IMR-90 (cell line): ENCODE data around the gene BMP4. TPM values are rescaled to one million over a fixed set of nuclear protein-coding genes. Genes with fewer than 3 reads are reported as not detected.

ENCODE experiments used
- ATAC-seq: fragments of 200-7000 bp; cut with Tn5 transposase; 2 replicates; pipeline ENCODE4 v1.9.1; 2020; ENCODE audit warnings: low read depth, mild to moderate bottlenecking, moderate library complexity
- BruUV-seq: library from RNA; stranded (reverse); fragments of 400-500 nt; replicated peaks from 2 replicates; lab custom pipeline; 2021; lab: Mats Ljungman, UMichigan
- CTCF ChIA-PET: fragments of 300-600 bp; formaldehyde crosslinking; extraction: SDS; loops from one replicate; lab custom pipeline; 2021; ENCODE audit warnings: antibody characterized with exemption; lab: Yijun Ruan, JAX
- POLR2A ChIA-PET: fragments of 300-600 bp; sonication (Branson Sonifier 250); formaldehyde crosslinking; loops from one replicate; lab custom pipeline; 2022; ENCODE audit warnings: antibody characterized with exemption; ENCODE audit not compliant: unreplicated experiment; lab: Charles Lee
- DNase-seq: peaks from one replicate; pipeline ENCODE4 v3.0.0; 2013
- H2AFZ ChIP-seq: replicated peaks from 2 replicates; pipeline ENCODE3; 2013; ENCODE audit warnings: low read length, mild to moderate bottlenecking; ENCODE audit not compliant: poor library complexity
- H2AK5ac ChIP-seq: 2 replicates; pipeline ENCODE4 v1.6.1; 2013; ENCODE audit warnings: low read depth, low read length, inconsistent platforms
- H2AK9ac ChIP-seq: replicated peaks from 2 replicates; pipeline ENCODE3; 2013; ENCODE audit warnings: mild to moderate bottlenecking, low read depth, low read length, moderate library complexity; ENCODE audit not compliant: poor library complexity
- H2BK120ac ChIP-seq: 2 replicates; pipeline ENCODE4 v1.6.1; 2013; ENCODE audit warnings: low read depth, low read length, inconsistent platforms
- H2BK15ac ChIP-seq: 3 replicates; pipeline ENCODE4 v1.6.1; 2013; ENCODE audit warnings: low read depth, low read length, inconsistent platforms
- H2BK20ac ChIP-seq: 2 replicates; pipeline ENCODE4 v1.6.1; 2013; ENCODE audit warnings: low read depth, mild to moderate bottlenecking, inconsistent platforms, low read length, moderate library complexity
- H2BK5ac ChIP-seq: 2 replicates; pipeline ENCODE4 v1.6.1; 2013; ENCODE audit warnings: mild to moderate bottlenecking, low read depth, low read length, inconsistent platforms; ENCODE audit not compliant: poor library complexity, severe bottlenecking
- H3K14ac ChIP-seq: replicated peaks from 2 replicates; pipeline ENCODE4 v1.6.1; 2013; ENCODE audit warnings: low read depth, low read length, inconsistent platforms
- H3K18ac ChIP-seq: 2 replicates; pipeline ENCODE4 v1.6.1; 2013; ENCODE audit warnings: low read depth, low read length, control low read depth
- H3K23ac ChIP-seq: 2 replicates; pipeline ENCODE4 v1.6.1; 2013; ENCODE audit warnings: low read depth, low read length, inconsistent platforms
- H3K27ac ChIP-seq: 2 replicates; pipeline ENCODE4 v1.5.1; 2013; ENCODE audit warnings: mild to moderate bottlenecking, control low read depth, low read length; ENCODE audit not compliant: insufficient read depth
- H3K27me3 ChIP-seq: 2 replicates; pipeline ENCODE4 v1.6.1; 2013; ENCODE audit warnings: low read length; ENCODE audit not compliant: control insufficient read depth, insufficient read depth
- H3K36me3 ChIP-seq: 2 replicates; pipeline ENCODE4 v1.6.1; 2013; ENCODE audit warnings: low read length, mixed read lengths; ENCODE audit not compliant: control insufficient read depth, insufficient read depth
- H3K4ac ChIP-seq: 2 replicates; pipeline ENCODE4 v1.6.1; 2013; ENCODE audit warnings: low read depth, low read length, inconsistent platforms
- H3K4me1 ChIP-seq: 2 replicates; pipeline ENCODE4 v1.6.1; 2013; ENCODE audit warnings: low read length, mixed read lengths; ENCODE audit not compliant: control insufficient read depth, insufficient read depth
- H3K4me2 ChIP-seq: 2 replicates; pipeline ENCODE4 v1.6.1; 2013; ENCODE audit warnings: low read depth, mild to moderate bottlenecking, control low read depth, low read length, moderate library complexity
- H3K4me3 ChIP-seq: 2 replicates; pipeline ENCODE4 v1.5.1; 2013; ENCODE audit warnings: low read depth, mild to moderate bottlenecking, control low read depth, low read length, moderate library complexity; ENCODE audit not compliant: insufficient read depth
- H3K56ac ChIP-seq: 2 replicates; pipeline ENCODE4 v1.6.1; 2013; ENCODE audit warnings: low read length, inconsistent platforms; ENCODE audit not compliant: insufficient read depth; ENCODE audit errors: extremely low read depth
- H3K79me1 ChIP-seq, 2 experiments: 2 replicates each; pipeline ENCODE4 v1.6.1; 2013; ENCODE audit warnings: low read length in 2 of 2, inconsistent platforms in 1 of 2, low read depth in 1 of 2
- H3K9ac ChIP-seq: 2 replicates; pipeline ENCODE4 v1.6.1; 2013; ENCODE audit warnings: low read depth, low read length, control low read depth
- H3K9me1 ChIP-seq: 2 replicates; pipeline ENCODE4 v1.6.1; 2013; ENCODE audit warnings: low read length, inconsistent platforms; ENCODE audit not compliant: insufficient read depth
- H3K9me3 ChIP-seq: 2 replicates; pipeline ENCODE4 v1.6.1; 2013; ENCODE audit warnings: low read length; ENCODE audit not compliant: control insufficient read depth, insufficient read depth
- H4K20me1 ChIP-seq: 2 replicates; pipeline ENCODE4 v1.6.1; 2013; ENCODE audit warnings: low read length, inconsistent platforms; ENCODE audit not compliant: insufficient read depth
- H4K5ac ChIP-seq: 2 replicates; pipeline ENCODE4 v1.6.1; 2013; ENCODE audit warnings: mild to moderate bottlenecking, low read depth, low read length, control low read depth
- H4K8ac ChIP-seq, 2 experiments: 2 replicates each; pipeline ENCODE4 v1.6.1; 2013; ENCODE audit warnings: low read depth in 2 of 2, low read length in 2 of 2, control low read depth in 1 of 2, inconsistent platforms in 1 of 2
- H4K91ac ChIP-seq: 2 replicates; pipeline ENCODE4 v1.6.1; 2013; ENCODE audit warnings: low read depth, low read length, inconsistent platforms; ENCODE audit not compliant: insufficient read depth
- FOS ChIP-seq: fragments of 150-350 bp; IDR thresholded peaks from 2 replicates; pipeline ENCODE4 v1.6.1; 2016; ENCODE audit warnings: low read depth, low read length
- NFE2L2 ChIP-seq: fragments of 150-350 bp; IDR thresholded peaks from 2 replicates; pipeline ENCODE4 v1.6.1; 2016; ENCODE audit warnings: low read depth, mild to moderate bottlenecking, low read length
- WGBS, 2 experiments: methylation state at CpG; one replicate each; pipeline versions ENCODE4 v1.1.5 to v1.1.7; 2013; ENCODE audit warnings: missing lambda C conversion rate in 2 of 2; ENCODE audit not compliant: insufficient read length in 1 of 2; ENCODE audit errors: extremely low coverage in 2 of 2; 5-methylcytosine and 5-hydroxymethylcytosine counted together
- dilution Hi-C: fragments of 300-500 bp; cut with HindIII; formaldehyde crosslinking; loops from one replicate; pipeline ENCODE4 v1.14.3; 2018; ENCODE audit warnings: low sequenced_read_pairs; ENCODE audit not compliant: unreplicated experiment
- in situ Hi-C: fragments of 300-500 bp; cut with MboI; formaldehyde crosslinking; loops from 3 replicates; pipeline ENCODE4 v1.14.3; 2019; ENCODE audit warnings: low sequenced_read_pairs, inconsistent platforms, mixed read lengths
- intact Hi-C: fragments of 100-400 bp; cut with micrococcal nuclease; formaldehyde crosslinking; loops from 2 replicates; pipeline ENCODE4 v1.10.0; 2022
- polyA plus RNA-seq, 3 experiments: library from polyadenylated mRNA; depleted of rRNA; stranded (reverse); fragments of >200 nt; gene quantifications; 2 replicates each; pipeline ENCODE4 v1.2.3, GENCODE V29; 2012; ENCODE audit warnings: low replicate concordance in 1 of 3
- total RNA-seq: library from RNA; depleted of rRNA; stranded (reverse); fragments of >200 nt; gene quantifications from 2 replicates; pipeline ENCODE4 v1.2.3, GENCODE V29; 2012

The BMP4 gene
- total and polyA plus RNA-seq, 2 of the 4 experiments (the other 2 are of a cell fraction) = 3.4 to 4.2 TPM

DNA sequence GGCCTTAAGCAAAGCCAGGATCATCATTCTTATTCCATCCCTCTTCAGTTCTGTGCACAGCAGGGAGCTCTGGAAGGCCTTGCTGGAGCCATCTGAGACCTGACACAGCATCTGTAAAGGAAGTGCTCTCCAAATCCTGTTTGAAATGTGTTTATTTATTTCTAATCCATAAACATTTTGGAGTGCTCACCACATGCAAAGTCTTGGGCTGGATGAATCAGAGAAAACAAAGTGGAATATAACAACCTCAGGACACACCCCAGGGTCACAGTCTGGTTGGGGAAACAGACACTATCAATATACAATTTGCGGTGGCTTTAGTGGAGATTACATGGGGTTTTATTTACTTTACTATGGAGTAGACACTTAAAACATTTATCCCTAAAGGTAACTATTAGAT lies 54.3 kb downstream of the BMP4 start:
- ChIA-PET POLR2A (interaction anchor here (0.5 kb wide), 1 partner anchor 681 kb away, joined by 3 read pairs; no protein-coding TSS in a partner anchor), CTCF (interaction anchor here (1.0 kb wide), 1 partner anchor 10 kb away, joined by 3 read pairs; no protein-coding TSS in a partner anchor)
- H2AK9ac ChIP-seq = no peak overlapping the region
- peaks cover 7% of the 10 kb centered on the region; the same call in 1 of the 2 replicates for H3K9me1 ChIP-seq
- H3K27me3 ChIP-seq = no peaks in the 10 kb centered on the region
- H2AFZ ChIP-seq = no peak overlapping the region
- in situ Hi-C loops (no loop called here), dilution Hi-C loops (no loop called here), intact Hi-C loops (no loop called here)
- DNase-seq (peak; percentile 41), ATAC-seq (peak; percentile 87)
- no CpG with 5 or more reads among the region's 1 CpG for WGBS, 2 experiments
- H2BK20ac ChIP-seq = peak overlapping the region; percentile 67
- H3K4ac ChIP-seq = peak overlapping the region; percentile 65
- no peak overlapping the region for H3K23ac ChIP-seq
- H3K27ac ChIP-seq = no peak overlapping the region
- H2AK5ac ChIP-seq = no peak overlapping the region
- H4K20me1 ChIP-seq = no peaks in the 10 kb centered on the region
- no peak overlapping the region for H4K5ac ChIP-seq
- H4K8ac ChIP-seq = peak overlapping the region in 1 of 2 experiments; percentile 28; a peak in 1 of 4 replicates
- peak overlapping the region; percentile 83 for H2BK120ac ChIP-seq
- peak overlapping the region; percentile 76; the same call in 1 of the 3 replicates for H2BK15ac ChIP-seq
- no peak overlapping the region for H3K9ac ChIP-seq
- H3K4me3 ChIP-seq = no peak overlapping the region
- no peak overlapping the region for H3K18ac ChIP-seq
- peak overlapping the region; percentile 56; the same call in 1 of the 2 replicates for H3K14ac ChIP-seq
- no peak overlapping the region for H3K56ac ChIP-seq
- H3K4me2 ChIP-seq = no peak overlapping the region
- TF ChIP-seq FOS = no peak
- TF ChIP-seq NFE2L2 = no peak
- H3K4me1 ChIP-seq = peaks cover 2% of the 10 kb centered on the region; the same call in 1 of the 2 replicates
- no peaks in the 10 kb centered on the region for H3K36me3 ChIP-seq
- H3K9me3 ChIP-seq = peaks cover 11% of the 10 kb centered on the region
- H2BK5ac ChIP-seq = no peak overlapping the region
- H3K79me1 ChIP-seq = no peaks in the 10 kb centered on the region
- no peak overlapping the region; the same call in 1 of the 2 replicates for H4K91ac ChIP-seq
- no TSS peak for BruUV-seq
